Sigmoid colon (tissue), 4 donors: ENCODE results near the gene MKRN1.

Experiments used
- POLR2A ChIP-seq, 2 donors: fragments of 450-650 bp; IDR thresholded peaks; one replicate each; pipeline ENCODE4 v1.6.1; 2016; ENCODE audit warnings: antibody characterized with exemption in 2 of 2, mild to moderate bottlenecking in 2 of 2, moderate library complexity in 2 of 2
- POLR2AphosphoS5 ChIP-seq, 4 donors: sonication (generic); formaldehyde crosslinking; IDR thresholded peaks; one replicate each; pipeline ENCODE4 v1.6.1; 2017; ENCODE audit warnings: antibody characterized with exemption in 4 of 4
- TF ChIP-seq, protein P1 (sequence below), 4 experiments: fragments of 450-650 bp in 3 of 4; fragments of 200-600 bp in 1 of 4; IDR thresholded peaks; one replicate each; pipeline ENCODE4 v1.5.1; 2016 to 2019; ENCODE audit warnings: antibody characterized with exemption in 4 of 4, mild to moderate bottlenecking in 3 of 4, moderate library complexity in 2 of 4

DNA sequence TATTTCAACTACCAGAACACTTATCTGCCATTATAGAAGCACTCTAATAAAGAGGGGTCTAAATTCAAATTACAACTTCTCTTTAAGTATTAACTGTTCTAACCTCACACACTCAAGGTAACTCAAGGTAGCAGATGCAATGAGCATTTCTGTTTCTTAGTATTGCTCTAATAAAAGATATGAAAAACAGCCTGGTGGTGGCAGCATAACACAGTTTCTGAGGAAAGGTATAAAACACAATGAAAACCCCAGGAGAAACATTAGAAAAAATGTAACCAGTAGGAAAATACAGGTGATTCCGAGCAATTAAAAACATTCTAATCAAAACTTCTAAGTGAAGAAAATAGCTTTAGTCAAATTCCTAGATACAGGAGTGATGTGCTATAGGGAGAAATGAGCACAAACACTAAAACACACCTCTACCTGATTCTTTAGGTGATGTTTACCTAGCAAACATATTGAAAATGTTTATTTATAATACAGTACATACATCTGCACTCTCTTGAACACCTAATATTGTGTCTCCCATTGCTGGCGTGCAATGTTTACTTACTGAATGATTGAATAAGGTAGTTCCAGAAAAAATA is 3.5 kb downstream of the MKRN1 start:
- TF ChIP-seq, protein P1, sequence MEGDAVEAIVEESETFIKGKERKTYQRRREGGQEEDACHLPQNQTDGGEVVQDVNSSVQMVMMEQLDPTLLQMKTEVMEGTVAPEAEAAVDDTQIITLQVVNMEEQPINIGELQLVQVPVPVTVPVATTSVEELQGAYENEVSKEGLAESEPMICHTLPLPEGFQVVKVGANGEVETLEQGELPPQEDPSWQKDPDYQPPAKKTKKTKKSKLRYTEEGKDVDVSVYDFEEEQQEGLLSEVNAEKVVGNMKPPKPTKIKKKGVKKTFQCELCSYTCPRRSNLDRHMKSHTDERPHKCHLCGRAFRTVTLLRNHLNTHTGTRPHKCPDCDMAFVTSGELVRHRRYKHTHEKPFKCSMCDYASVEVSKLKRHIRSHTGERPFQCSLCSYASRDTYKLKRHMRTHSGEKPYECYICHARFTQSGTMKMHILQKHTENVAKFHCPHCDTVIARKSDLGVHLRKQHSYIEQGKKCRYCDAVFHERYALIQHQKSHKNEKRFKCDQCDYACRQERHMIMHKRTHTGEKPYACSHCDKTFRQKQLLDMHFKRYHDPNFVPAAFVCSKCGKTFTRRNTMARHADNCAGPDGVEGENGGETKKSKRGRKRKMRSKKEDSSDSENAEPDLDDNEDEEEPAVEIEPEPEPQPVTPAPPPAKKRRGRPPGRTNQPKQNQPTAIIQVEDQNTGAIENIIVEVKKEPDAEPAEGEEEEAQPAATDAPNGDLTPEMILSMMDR (IDR thresholded peaks at IDR 0.05), result peak in 3 of 4 experiments; percentile 44 to 55 (median 47)
- TF ChIP-seq POLR2AphosphoS5 (IDR thresholded peaks at IDR 0.05) (no peak), POLR2A (IDR thresholded peaks at IDR 0.05) (no peak)
